IPS DF 6.9 (cell line): ENCODE data around the gene INSR.

Source experiments
- DNase-seq: peaks from one replicate; pipeline ENCODE4 v3.0.0-alpha.2; 2013; ENCODE audit warnings: low read depth, low spot score
- H3K27ac ChIP-seq: one replicate; pipeline ENCODE4 v1.5.1; 2013; ENCODE audit warnings: low read length, control low read depth
- H3K27me3 ChIP-seq: 2 replicates; pipeline ENCODE4 v1.6.1; 2013; ENCODE audit warnings: mild to moderate bottlenecking, low read length; ENCODE audit not compliant: control insufficient read depth, insufficient read depth
- H3K36me3 ChIP-seq: 2 replicates; pipeline ENCODE4 v1.6.1; 2013; ENCODE audit warnings: low read length; ENCODE audit not compliant: control insufficient read depth, insufficient read depth
- H3K4me1 ChIP-seq: 2 replicates; pipeline ENCODE4 v1.6.1; 2013; ENCODE audit warnings: low read length; ENCODE audit not compliant: control insufficient read depth, insufficient read depth
- H3K4me3 ChIP-seq: 2 replicates; pipeline ENCODE4 v1.5.1; 2013; ENCODE audit warnings: mild to moderate bottlenecking, low read length
- H3K9me3 ChIP-seq: 2 replicates; pipeline ENCODE4 v1.6.1; 2013; ENCODE audit warnings: low read length, inconsistent platforms; ENCODE audit not compliant: control insufficient read depth, insufficient read depth
- whole genome bisulfite sequencing: extraction: QIAGEN DNeasy Blood & Tissue Kit; methylation state at CpG from one replicate; pipeline ENCODE4 v1.1.7; 2013; ENCODE audit warnings: mixed read lengths, missing lambda C conversion rate; ENCODE audit not compliant: insufficient read length, insufficient coverage; 5-methylcytosine and 5-hydroxymethylcytosine counted together

INSR gene

DNA sequence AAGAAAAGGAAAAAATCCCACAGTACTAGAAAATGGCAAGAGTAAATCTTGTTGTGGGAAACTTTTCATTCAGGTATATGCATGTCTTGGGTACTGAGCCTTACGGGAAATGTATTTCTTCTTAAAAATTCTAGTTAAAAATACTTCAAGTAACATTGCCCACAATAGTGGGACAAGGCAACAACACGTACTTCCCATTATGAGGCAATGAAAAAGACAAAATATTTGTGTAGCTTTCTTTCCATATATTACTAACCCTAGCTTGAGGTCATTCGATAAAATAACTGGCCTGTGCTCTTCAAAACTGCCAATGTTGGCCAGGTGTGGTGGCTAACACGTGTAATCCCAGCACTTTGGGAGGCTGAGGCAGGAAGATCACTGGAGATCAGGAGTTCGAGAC lies 99.2 kb downstream of the INSR start:
- no peak overlapping the region for H3K27ac ChIP-seq
- no peaks in the 10 kb centered on the region for H3K4me1 ChIP-seq
- no peak overlapping the region for H3K4me3 ChIP-seq
- no CpG with 5 or more reads among the region's 5 CpGs for WGBS
- H3K36me3 ChIP-seq = no peaks in the 10 kb centered on the region
- no peak for DNase-seq
- H3K9me3 ChIP-seq = no peaks in the 10 kb centered on the region
- no peaks in the 10 kb centered on the region for H3K27me3 ChIP-seq

GRCh38 chr19:7194566-7194965 lies 99.6 kb downstream of the INSR start:
- H3K4me1 ChIP-seq = no peaks in the 10 kb centered on the region
- WGBS = no CpG with 5 or more reads among the region's 9 CpGs

DNA sequence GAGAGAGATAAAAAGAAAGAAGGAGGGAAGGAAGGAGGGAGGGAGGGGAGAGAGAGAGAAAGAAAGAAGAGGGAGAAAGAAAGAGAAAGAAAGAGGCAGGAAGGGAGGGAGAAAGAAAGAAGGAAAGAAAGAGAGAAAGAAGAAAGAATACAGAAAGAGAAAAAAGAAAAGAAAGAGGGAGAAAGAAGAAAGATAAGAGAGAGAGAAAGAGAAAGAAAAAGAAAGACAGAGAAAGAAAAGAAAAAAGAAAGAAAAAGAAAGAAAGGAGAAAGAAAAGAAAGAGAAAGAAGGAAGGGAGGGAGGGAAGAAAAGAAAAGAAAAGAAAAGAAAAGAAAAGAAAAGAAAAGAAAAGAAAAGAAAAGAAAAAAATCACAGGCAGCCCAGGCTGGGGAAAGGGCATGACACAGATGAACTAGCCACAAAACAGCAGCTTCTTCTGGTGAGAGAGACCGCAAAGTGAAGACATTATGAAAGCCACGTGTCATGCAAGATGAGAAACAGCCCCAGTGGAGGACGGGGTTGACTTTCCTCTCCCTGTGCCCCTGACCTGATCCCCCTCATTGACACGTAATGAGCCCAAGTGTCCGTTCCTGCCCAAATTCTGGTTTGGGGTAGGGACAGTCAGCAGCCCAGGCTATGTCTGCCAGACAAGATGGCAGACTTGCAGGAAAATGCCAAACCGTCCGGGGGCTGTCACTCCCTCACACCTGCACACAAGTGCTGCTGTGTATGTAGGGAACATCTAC lies 102.1 kb downstream of the INSR start:
- no peaks in the 10 kb centered on the region for H3K4me1 ChIP-seq
- H3K9me3 ChIP-seq = no peaks in the 10 kb centered on the region
- H3K27me3 ChIP-seq = no peaks in the 10 kb centered on the region
- no peak overlapping the region for H3K4me3 ChIP-seq
- no peaks in the 10 kb centered on the region for H3K36me3 ChIP-seq
- DNase-seq = no peak
- no CpG with 5 or more reads among the region's 7 CpGs for WGBS
- H3K27ac ChIP-seq = no peak overlapping the region

More at GRCh38 chr19:7194566-7194965, 99.6 kb downstream of the INSR start:
- no peak for DNase-seq
- Histone ChIP-seq H3K4me3 (no peak overlapping the region), H3K36me3 (no peaks in the 10 kb centered on the region), H3K27ac (no peak overlapping the region), H3K27me3 (no peaks in the 10 kb centered on the region), H3K9me3 (no peaks in the 10 kb centered on the region)

GRCh38 chr19:7188698-7189629 lies 105.2 kb downstream of the INSR start:
- H3K4me3 ChIP-seq = no peak overlapping the region
- no peak for DNase-seq
- no peaks in the 10 kb centered on the region for H3K27me3 ChIP-seq
- H3K9me3 ChIP-seq = no peaks in the 10 kb centered on the region
- no peaks in the 10 kb centered on the region for H3K36me3 ChIP-seq
- H3K4me1 ChIP-seq = no peaks in the 10 kb centered on the region
- WGBS = no CpG with 5 or more reads among the region's 12 CpGs
- no peak overlapping the region for H3K27ac ChIP-seq

- no peak overlapping the region for H3K4me3 ChIP-seq
- H3K9me3 ChIP-seq = no peaks in the 10 kb centered on the region
- H3K27ac ChIP-seq = no peak overlapping the region
- no peaks in the 10 kb centered on the region for H3K4me1 ChIP-seq
- WGBS = no CpG with 5 or more reads among the region's 10 CpGs
- H3K36me3 ChIP-seq = no peaks in the 10 kb centered on the region
- H3K27me3 ChIP-seq = no peaks in the 10 kb centered on the region
- no peak for DNase-seq
These were observed 106.4 kb downstream of the INSR start for GRCh38 chr19:7187605-7188339.

DNA sequence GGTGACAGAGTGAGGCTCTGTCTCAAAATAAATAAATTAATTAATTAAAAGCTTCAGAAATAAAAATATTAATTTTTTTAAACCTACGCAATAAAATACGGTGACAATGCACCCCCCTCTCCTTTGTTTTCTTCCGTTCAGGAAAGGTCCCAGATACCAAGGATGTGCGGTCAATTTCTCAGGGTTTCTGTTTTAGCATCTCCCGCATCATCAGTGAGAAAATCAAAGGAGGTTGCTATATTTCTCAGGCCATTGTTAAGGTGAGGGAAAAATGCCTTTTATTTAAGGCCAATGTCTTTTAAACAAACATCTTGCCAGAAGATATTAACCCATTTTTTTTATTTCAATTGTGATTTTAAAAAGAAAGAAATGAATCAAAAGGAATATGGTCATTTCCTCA lies 111.7 kb downstream of the INSR start:
- WGBS = no CpG with 5 or more reads among the region's 5 CpGs
- DNase-seq = no peak
- Histone ChIP-seq H3K27me3 (no peaks in the 10 kb centered on the region), H3K9me3 (no peaks in the 10 kb centered on the region), H3K27ac (no peak overlapping the region), H3K4me3 (no peak overlapping the region), H3K4me1 (no peaks in the 10 kb centered on the region), H3K36me3 (no peaks in the 10 kb centered on the region)

DNA sequence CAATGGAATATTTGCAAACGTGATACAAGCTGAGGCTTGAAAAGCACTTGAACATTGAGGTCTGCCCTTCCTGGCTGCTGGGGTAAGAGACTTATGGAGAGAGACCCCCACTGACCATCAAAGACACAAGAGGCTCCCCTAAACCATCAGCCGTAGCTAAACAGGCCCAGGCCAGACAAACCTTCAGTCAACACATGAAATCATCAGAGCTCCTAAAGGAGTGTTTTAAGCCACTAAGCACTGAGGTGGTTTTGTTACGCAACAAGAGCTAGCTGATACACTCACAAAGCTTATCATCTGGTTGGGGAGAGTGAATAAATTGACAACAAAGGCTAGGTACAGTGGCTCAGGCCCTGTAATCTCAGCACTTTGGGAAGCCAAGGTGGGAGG lies 114.3 kb downstream of the INSR start:
- Histone ChIP-seq H3K27ac (no peak overlapping the region), H3K36me3 (no peaks in the 10 kb centered on the region), H3K9me3 (no peaks in the 10 kb centered on the region), H3K27me3 (no peaks in the 10 kb centered on the region), H3K4me3 (no peak overlapping the region), H3K4me1 (no peaks in the 10 kb centered on the region)
- DNase-seq = no peak
- WGBS = no CpG with 5 or more reads among the region's 3 CpGs

GRCh38 chr19:7177926-7178325 lies 116.3 kb downstream of the INSR start:
- H3K36me3 ChIP-seq = peaks cover 3% of the 10 kb centered on the region; the same call in 1 of the 2 replicates
- no peaks in the 10 kb centered on the region for H3K9me3 ChIP-seq
- H3K27me3 ChIP-seq = no peaks in the 10 kb centered on the region
- no peak overlapping the region for H3K27ac ChIP-seq
- no peaks in the 10 kb centered on the region for H3K4me1 ChIP-seq
- no CpG with 5 or more reads among the region's 7 CpGs for WGBS
- no peak overlapping the region for H3K4me3 ChIP-seq
- DNase-seq = no peak

DNA sequence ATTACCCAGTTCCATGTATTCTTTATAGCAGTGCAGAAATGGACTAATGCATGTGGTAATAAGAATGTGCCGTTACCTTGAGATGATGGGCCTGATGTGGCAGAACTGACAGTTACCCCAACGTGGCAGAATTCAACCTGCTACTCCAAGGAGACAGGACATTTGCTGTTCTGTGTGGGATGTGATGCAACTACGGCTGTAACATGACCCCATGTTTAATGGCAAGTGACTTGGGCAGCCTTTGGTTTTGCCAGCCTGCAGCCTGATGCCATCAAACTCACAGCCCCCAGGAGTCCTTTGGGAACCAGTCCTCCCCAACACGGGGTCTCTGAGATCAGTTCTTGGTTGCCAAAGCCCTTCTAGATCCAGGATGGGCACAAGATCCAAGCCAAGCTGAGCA lies 117.4 kb downstream of the INSR start:
- no peaks in the 10 kb centered on the region for H3K9me3 ChIP-seq
- H3K27me3 ChIP-seq = no peaks in the 10 kb centered on the region
- no CpG with 5 or more reads among the region's 4 CpGs for WGBS
- no peaks in the 10 kb centered on the region for H3K4me1 ChIP-seq
- H3K36me3 ChIP-seq = peaks cover 3% of the 10 kb centered on the region; the same call in 1 of the 2 replicates
- no peak for DNase-seq
- no peak overlapping the region for H3K27ac ChIP-seq
- H3K4me3 ChIP-seq = no peak overlapping the region

DNA sequence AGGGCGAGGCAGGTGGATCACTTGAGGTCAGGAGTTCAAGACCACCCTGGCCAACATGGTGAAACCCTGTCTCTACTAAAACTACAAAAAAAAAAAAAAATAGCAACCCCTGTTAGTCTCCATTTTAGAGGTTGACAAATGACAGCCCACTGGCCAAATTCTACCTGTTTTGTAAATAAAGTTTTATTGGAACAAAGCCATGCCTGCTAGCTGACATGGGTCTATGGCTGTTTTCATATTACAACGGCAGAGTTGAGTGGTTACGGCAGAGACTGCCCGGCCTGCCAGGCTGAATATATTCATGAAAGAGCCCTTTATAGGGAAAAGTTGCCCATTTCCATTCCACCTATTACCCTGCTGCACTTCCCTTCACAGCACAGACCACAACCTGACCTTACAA lies 121.4 kb downstream of the INSR start:
- Histone ChIP-seq H3K4me1 (no peaks in the 10 kb centered on the region), H3K27ac (no peak overlapping the region), H3K9me3 (no peaks in the 10 kb centered on the region; the same call in none of the 2 replicates), H3K36me3 (peaks cover 18% of the 10 kb centered on the region), H3K27me3 (no peaks in the 10 kb centered on the region), H3K4me3 (no peak overlapping the region)
- no peak for DNase-seq
- no CpG with 5 or more reads among the region's 4 CpGs for WGBS
